GM12878 (cell line): Measurements from ENCODE around the gene UBQLN4. TPM values are rescaled to one million over a fixed set of nuclear protein-coding genes. Genes with fewer than 3 reads are reported as not detected.

Experiments used
- ATAC-seq: fragments of 200-7000 bp; cut with Tn5 transposase; 3 replicates; pipeline ENCODE4 v1.9.1; 2020; ENCODE audit warnings: mild to moderate bottlenecking, moderate library complexity
- BruUV-seq: library from RNA; stranded (reverse); fragments of 400-500 nt; replicated peaks from 2 replicates; lab custom pipeline; 2021; lab: Mats Ljungman, UMichigan
- CTCF ChIA-PET: fragments of 300-600 bp; sonication (Branson Sonifier 250); formaldehyde crosslinking; extraction: SDS; loops from one replicate; lab custom pipeline; 2021; ENCODE audit warnings: inconsistent platforms; lab: Yijun Ruan, JAX
- POLR2A ChIA-PET: fragments of 350-600 bp; formaldehyde crosslinking; extraction: SDS; loops from one replicate; lab custom pipeline; 2021; ENCODE audit warnings: inconsistent platforms; lab: Charles Lee
- RAD21 ChIA-PET: fragments of 300-600 bp; sonication (Branson Sonifier 250); formaldehyde crosslinking; loops from one replicate; lab custom pipeline; 2023; ENCODE audit warnings: antibody characterized with exemption; ENCODE audit not compliant: unreplicated experiment; lab: Charles Lee
- SMC1A ChIA-PET: fragments of 300-600 bp; sonication (Branson Sonifier 250); formaldehyde crosslinking; loops from one replicate; lab custom pipeline; 2023; ENCODE audit not compliant: unreplicated experiment, uncharacterized antibody; lab: Charles Lee
- DNase-seq: peaks from one replicate; pipeline ENCODE4 v3.0.0-alpha.2; 2011; ENCODE audit warnings: low read depth, low spot score
- FAIRE-seq: peaks from 3 replicates; lab custom pipeline; 2011; peaks lifted over from hg19 to GRCh38; lab: Jason Lieb, UNC
- H2AFZ ChIP-seq: 2 replicates; pipeline ENCODE4 v1.6.0; 2011; ENCODE audit warnings: low read depth, low read length, control low read depth; ENCODE audit not compliant: control insufficient read depth
- H3K27ac ChIP-seq: 2 replicates; pipeline ENCODE4 v1.5.1; 2011; ENCODE audit warnings: control low read depth; ENCODE audit not compliant: control insufficient read depth, insufficient read depth
- H3K27me3 ChIP-seq, 2 experiments: replicated peaks in 1 of 2; 2 replicates each; pipeline versions ENCODE4 v1.6.0 to v1.6.1; 2011; ENCODE audit warnings: low read length in 1 of 2; ENCODE audit not compliant: control insufficient read depth in 2 of 2, insufficient read depth in 2 of 2
- H3K36me3 ChIP-seq, 2 experiments: 2 replicates each; pipeline ENCODE4 v1.5.1; 2011; ENCODE audit warnings: low read length in 1 of 2; ENCODE audit not compliant: control insufficient read depth in 2 of 2, insufficient read depth in 2 of 2
- H3K4me1 ChIP-seq: 2 replicates; pipeline ENCODE4 v1.6.1; 2011; ENCODE audit warnings: mild to moderate bottlenecking, low read length, moderate library complexity, mixed read lengths; ENCODE audit not compliant: control insufficient read depth, insufficient read depth
- H3K4me2 ChIP-seq: 2 replicates; pipeline ENCODE4 v1.6.0; 2011; ENCODE audit warnings: control low read depth; ENCODE audit not compliant: control insufficient read depth, insufficient read depth
- H3K4me3 ChIP-seq: fragments of 200-600 bp; sonication (generic); 2 replicates; pipeline ENCODE4 v1.5.1; 2016
- H3K79me2 ChIP-seq: 2 replicates; pipeline ENCODE4 v1.6.0; 2011; ENCODE audit warnings: low read length; ENCODE audit not compliant: control insufficient read depth, insufficient read depth
- H3K9ac ChIP-seq: 2 replicates; pipeline ENCODE4 v1.8.0; 2011; ENCODE audit warnings: low read length, control low read depth, mixed read lengths; ENCODE audit not compliant: control insufficient read depth, insufficient read depth
- H3K9me3 ChIP-seq: replicated peaks from 3 replicates; pipeline ENCODE4 v1.5.1; 2011; ENCODE audit warnings: mild to moderate bottlenecking, low read length; ENCODE audit not compliant: control insufficient read depth, insufficient read depth
- H4K20me1 ChIP-seq: 2 replicates; pipeline ENCODE4 v1.6.0; 2011; ENCODE audit not compliant: control insufficient read depth, insufficient read depth
- ATF7 ChIP-seq: fragments of 450-650 bp; IDR thresholded peaks from 2 replicates; pipeline ENCODE4 v1.6.1; 2016; ENCODE audit warnings: low read depth, mild to moderate bottlenecking
- CBX5 ChIP-seq: sonication (generic); IDR thresholded peaks from 2 replicates; pipeline ENCODE4 v1.6.1; 2016; ENCODE audit warnings: low read depth, moderate library complexity, mild to moderate bottlenecking, inconsistent platforms
- ESRRA ChIP-seq: IDR thresholded peaks from 2 replicates; pipeline ENCODE4 v1.6.1; 2012; ENCODE audit warnings: mild to moderate bottlenecking, low read length, improper control_type of control experiment
- RCOR1 ChIP-seq: conservative IDR thresholded peaks from 2 replicates; pipeline ENCODE4 v1.6.1; 2012; ENCODE audit warnings: low read depth, low read length, improper control_type of control experiment
- SMAD5 ChIP-seq: IDR thresholded peaks from 2 replicates; pipeline ENCODE4 v1.6.1; 2016; ENCODE audit warnings: antibody characterized with exemption, low read depth
- SUPT20H ChIP-seq: IDR thresholded peaks from 2 replicates; pipeline ENCODE4 v1.6.1; 2011; ENCODE audit warnings: low read depth, mild to moderate bottlenecking, low read length, moderate library complexity, borderline replicate concordance; ENCODE audit not compliant: control insufficient read depth
- SUZ12 ChIP-seq: fragments of 200-600 bp; sonication (generic); IDR thresholded peaks from one replicate; pipeline ENCODE4 v1.6.1; 2018; ENCODE audit warnings: antibody characterized with exemption, mild to moderate bottlenecking; ENCODE audit not compliant: unreplicated experiment
- WGBS: methylation state at CpG from one replicate; pipeline ENCODE4 v1.1.6; 2016; ENCODE audit warnings: low lambda C conversion rate; ENCODE audit not compliant: insufficient replicate concordance, insufficient coverage; ENCODE audit errors: missing lambda C conversion rate; 5-methylcytosine and 5-hydroxymethylcytosine counted together
- in situ Hi-C: fragments of 300-500 bp; cut with MboI; formaldehyde crosslinking; loops from 9 replicates; pipeline ENCODE4 v1.14.3; 2018; ENCODE audit warnings: mixed read lengths
- intact Hi-C: fragments of 100-400 bp; cut with micrococcal nuclease; formaldehyde crosslinking; loops from one replicate; pipeline ENCODE4 v1.14.2; 2022; ENCODE audit not compliant: unreplicated experiment
- polyA plus RNA-seq, 11 experiments: library from polyadenylated mRNA; depleted of rRNA in 4 of 11; unstranded in 6 of 11; stranded (reverse) in 5 of 11; fragments of >200 nt; fragmentation: Nextera tagmentation in 4 of 11; fragmentation: Illumina TruSeq in 1 of 11; extraction: Ambion mirVana in 4 of 11; extraction: Trizol in 1 of 11; gene quantifications; 1 replicate in 1 of 11; 2 replicates in 10 of 11; pipeline versions ENCODE4 v1.2.1 to v1.2.3, GENCODE V29; 2011 to 2016; ENCODE audit warnings: inconsistent platforms in 2 of 11, missing spikeins in 2 of 11, low read depth in 1 of 11
- total RNA-seq, 4 experiments: library from RNA; depleted of rRNA in 3 of 4; stranded (reverse); fragments of >200 nt in 3 of 4; fragmentation: Illumina TruSeq in 1 of 4; extraction: Trizol in 1 of 4; gene quantifications; 2 replicates each; pipeline versions ENCODE4 v1.2.1 to v1.2.3, GENCODE V29; 2013 to 2021
- TF ChIP-seq, protein P1 (sequence below): IDR thresholded peaks from 2 replicates; pipeline ENCODE4 v1.6.1; 2011; ENCODE audit warnings: mild to moderate bottlenecking, low read depth, low read length, moderate library complexity; ENCODE audit not compliant: insufficient replicate concordance

Gene UBQLN4
- total and polyA plus RNA-seq, 10 of the 15 experiments (the other 5 are each of a cell fraction or from before 2014, with no cell fraction given): 10.0 to 44.6 (median 19.7) TPM

DNA sequence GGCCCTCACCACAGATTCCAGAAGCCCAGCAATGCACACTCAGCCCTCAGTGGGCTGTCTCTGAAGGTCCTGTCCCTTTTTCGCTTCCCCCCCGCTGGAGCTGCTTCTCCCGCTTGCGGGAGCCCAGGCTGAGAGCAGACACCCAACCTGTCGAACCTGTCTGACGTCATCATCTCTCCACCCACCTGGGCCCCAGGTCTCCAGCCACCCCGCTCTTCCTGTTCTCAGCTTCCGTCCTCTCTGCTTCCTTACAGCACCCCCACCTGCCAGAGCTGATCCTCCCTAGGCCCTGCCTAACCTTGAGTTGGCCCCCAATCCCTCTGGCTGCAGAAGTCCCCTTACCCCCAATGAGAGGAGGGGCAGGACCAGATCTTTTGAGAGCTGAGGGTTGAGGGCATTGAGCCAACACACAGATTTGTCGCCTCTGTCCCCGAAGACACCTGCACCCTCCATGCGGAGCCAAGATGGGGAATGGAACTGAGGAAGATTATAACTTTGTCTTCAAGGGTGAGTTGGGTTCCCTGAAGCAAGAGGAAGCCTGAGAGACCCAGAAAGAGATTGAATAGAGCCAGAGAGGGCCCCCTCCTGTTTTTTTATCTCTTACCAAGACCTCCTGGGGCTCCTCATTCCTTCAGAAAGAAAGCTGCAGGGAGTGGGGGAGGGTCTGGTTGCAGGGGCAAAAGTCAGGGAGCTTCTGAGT lies 7.5 kb upstream of the UBQLN4 start, which contains the start of gene RAB25:
TSS of gene RAB25 (plus strand) at position 224 of the 700 bp plus-strand sequence. CDS start at position 465, 241 bp downstream.
- CTCF ChIA-PET: no interaction called here
- WGBS: 57% methylated on average over 11 of the region's 11 CpGs
- FAIRE-seq: no peak
- H3K9ac ChIP-seq: no peak within 1 kb of the TSS
- no peak within 1 kb of the TSS for H3K27ac ChIP-seq
- in situ Hi-C loops: no loop called here
- no peaks in the 10 kb centered on the region for H3K36me3 ChIP-seq
- SMC1A ChIA-PET: no interaction called here
- no peaks in the 10 kb centered on the region for H3K9me3 ChIP-seq
- no peak for ATAC-seq
- POLR2A ChIA-PET: interaction anchor here (0.5 to 0.9 kb wide), 6 partner anchors 12 to 130 kb away, joined by 3 to 10 read pairs (median 6); no protein-coding TSS in a partner anchor
- RAD21 ChIA-PET: interaction anchor here (1.0 kb wide), 1 partner anchor 123 kb away, joined by 5 read pairs; no protein-coding TSS in a partner anchor
- no peak for DNase-seq
- TF ChIP-seq SUZ12: no peak
- TF ChIP-seq, protein P1, sequence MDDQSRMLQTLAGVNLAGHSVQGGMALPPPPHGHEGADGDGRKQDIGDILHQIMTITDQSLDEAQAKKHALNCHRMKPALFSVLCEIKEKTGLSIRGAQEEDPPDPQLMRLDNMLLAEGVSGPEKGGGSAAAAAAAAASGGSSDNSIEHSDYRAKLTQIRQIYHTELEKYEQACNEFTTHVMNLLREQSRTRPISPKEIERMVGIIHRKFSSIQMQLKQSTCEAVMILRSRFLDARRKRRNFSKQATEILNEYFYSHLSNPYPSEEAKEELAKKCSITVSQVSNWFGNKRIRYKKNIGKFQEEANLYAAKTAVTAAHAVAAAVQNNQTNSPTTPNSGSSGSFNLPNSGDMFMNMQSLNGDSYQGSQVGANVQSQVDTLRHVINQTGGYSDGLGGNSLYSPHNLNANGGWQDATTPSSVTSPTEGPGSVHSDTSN: no peak
- TF ChIP-seq ESRRA: no peak
- no peak for TF ChIP-seq RCOR1
- TF ChIP-seq ATF7: peak; percentile 18; the same call in 1 of the 2 replicates
- no peak for TF ChIP-seq CBX5
- TF ChIP-seq SUPT20H: no peak
- TF ChIP-seq SMAD5: no peak
- no peak within 1 kb of the TSS for H3K4me3 ChIP-seq
- no peaks in the 10 kb centered on the region for H3K4me1 ChIP-seq
- no TSS peak for BruUV-seq
- intact Hi-C loops: no loop called here
- H3K79me2 ChIP-seq: no peaks in the 10 kb centered on the region
- H3K4me2 ChIP-seq: no peak within 1 kb of the TSS
- no peaks in the 10 kb centered on the region for H4K20me1 ChIP-seq
- no peaks in the 10 kb centered on the region for H3K27me3 ChIP-seq
- H2AFZ ChIP-seq: no peak within 1 kb of the TSS
